Endothelial cell (in vitro differentiated cells): ENCODE data around the gene MYO3B. TPM values are rescaled to one million over a fixed set of nuclear protein-coding genes. Genes with fewer than 3 reads are reported as not detected.

ENCODE experiments used
- DNase-seq: peaks from one replicate; pipeline ENCODE4 v3.0.0; 2021; ENCODE audit warnings: low spot score
- H3K27ac Mint-ChIP-seq: one replicate; pipeline ENCODE4 v1.8.0; 2021; ENCODE audit warnings: mixed read lengths, inconsistent platforms; ENCODE audit not compliant: unreplicated experiment
- H3K27me3 Mint-ChIP-seq: one replicate; pipeline ENCODE4 v1.8.0; 2021; ENCODE audit warnings: mild to moderate bottlenecking, moderate library complexity, mixed read lengths, inconsistent platforms; ENCODE audit not compliant: unreplicated experiment
- H3K36me3 Mint-ChIP-seq: one replicate; pipeline ENCODE4 v1.8.0; 2021; ENCODE audit warnings: mild to moderate bottlenecking, low read depth, mixed read lengths, inconsistent platforms; ENCODE audit not compliant: unreplicated experiment
- H3K4me1 Mint-ChIP-seq: one replicate; pipeline ENCODE4 v1.8.0; 2021; ENCODE audit warnings: mild to moderate bottlenecking, mixed read lengths, inconsistent platforms; ENCODE audit not compliant: unreplicated experiment
- H3K4me3 Mint-ChIP-seq: one replicate; pipeline ENCODE4 v1.8.0; 2021; ENCODE audit warnings: mild to moderate bottlenecking, mixed read lengths, inconsistent platforms; ENCODE audit not compliant: unreplicated experiment
- H3K9me3 Mint-ChIP-seq: one replicate; pipeline ENCODE4 v1.8.0; 2021; ENCODE audit warnings: mixed read lengths, inconsistent platforms; ENCODE audit not compliant: unreplicated experiment
- CTCF ChIP-seq: fragments of 200-600 bp; sonication (generic); IDR thresholded peaks from one replicate; pipeline ENCODE4 v1.5.0; 2021; ENCODE audit warnings: antibody characterized with exemption; ENCODE audit not compliant: unreplicated experiment
- total RNA-seq: library from RNA; stranded (reverse); fragmentation: NEBNext Ultra II Directional; extraction: Animal tissue kit (Norgen Biotek cat#: 25700); gene quantifications from one replicate; pipeline ENCODE4 v1.2.1, GENCODE V29; 2021; ENCODE audit not compliant: unreplicated experiment

The MYO3B gene
- total RNA-seq, 1 donor from 2014 or later, result 1.3 TPM

- Mint-ChIP-seq H3K27ac (peak overlapping the region; percentile 69), H3K4me1 (peaks cover 62% of the 10 kb centered on the region), H3K4me3 (no peak overlapping the region), H3K27me3 (peaks cover 1% of the 10 kb centered on the region), H3K36me3 (no peaks in the 10 kb centered on the region), H3K9me3 (no peaks in the 10 kb centered on the region)
- no peak for TF ChIP-seq CTCF
- no peak for DNase-seq
These were observed 185.1 kb downstream of the MYO3B start for GRCh38 chr2:170362871-170363631.

GRCh38 chr2:170365003-170365402 is 187.1 kb downstream of the MYO3B start:
- no peak for TF ChIP-seq CTCF
- H3K27ac Mint-ChIP-seq, result peak overlapping the region; percentile 40
- H3K9me3 Mint-ChIP-seq, result no peaks in the 10 kb centered on the region
- H3K36me3 Mint-ChIP-seq, result no peaks in the 10 kb centered on the region
- H3K27me3 Mint-ChIP-seq, result peaks cover 1% of the 10 kb centered on the region
- DNase-seq, result no peak
- peaks cover 70% of the 10 kb centered on the region for H3K4me1 Mint-ChIP-seq
- H3K4me3 Mint-ChIP-seq, result no peak overlapping the region

- TF ChIP-seq CTCF, result no peak
- no peak for DNase-seq
- Mint-ChIP-seq H3K27ac (peak overlapping the region; percentile 33), H3K4me3 (no peak overlapping the region), H3K36me3 (no peaks in the 10 kb centered on the region), H3K27me3 (peaks cover 1% of the 10 kb centered on the region), H3K9me3 (no peaks in the 10 kb centered on the region), H3K4me1 (peaks cover 76% of the 10 kb centered on the region)
These were observed 187.7 kb downstream of the MYO3B start for GRCh38 chr2:170365686-170366085.

GRCh38 chr2:170368370-170368769 is 190.4 kb downstream of the MYO3B start:
- Mint-ChIP-seq H3K4me1 (peaks cover 65% of the 10 kb centered on the region), H3K9me3 (no peaks in the 10 kb centered on the region), H3K27me3 (no peaks in the 10 kb centered on the region), H3K27ac (no peak overlapping the region), H3K36me3 (no peaks in the 10 kb centered on the region), H3K4me3 (no peak overlapping the region)
- DNase-seq, result no peak
- no peak for TF ChIP-seq CTCF

- no peaks in the 10 kb centered on the region for H3K36me3 Mint-ChIP-seq
- no peak for TF ChIP-seq CTCF
- peaks cover 2% of the 10 kb centered on the region for H3K27me3 Mint-ChIP-seq
- peaks cover 60% of the 10 kb centered on the region for H3K4me1 Mint-ChIP-seq
- H3K4me3 Mint-ChIP-seq, result no peak overlapping the region
- no peaks in the 10 kb centered on the region for H3K9me3 Mint-ChIP-seq
- no peak overlapping the region for H3K27ac Mint-ChIP-seq
- DNase-seq, result no peak
These were observed 191.3 kb downstream of the MYO3B start for GRCh38 chr2:170369228-170369627.
